ENCODE data around the gene OXT.

The OXT gene

DNA sequence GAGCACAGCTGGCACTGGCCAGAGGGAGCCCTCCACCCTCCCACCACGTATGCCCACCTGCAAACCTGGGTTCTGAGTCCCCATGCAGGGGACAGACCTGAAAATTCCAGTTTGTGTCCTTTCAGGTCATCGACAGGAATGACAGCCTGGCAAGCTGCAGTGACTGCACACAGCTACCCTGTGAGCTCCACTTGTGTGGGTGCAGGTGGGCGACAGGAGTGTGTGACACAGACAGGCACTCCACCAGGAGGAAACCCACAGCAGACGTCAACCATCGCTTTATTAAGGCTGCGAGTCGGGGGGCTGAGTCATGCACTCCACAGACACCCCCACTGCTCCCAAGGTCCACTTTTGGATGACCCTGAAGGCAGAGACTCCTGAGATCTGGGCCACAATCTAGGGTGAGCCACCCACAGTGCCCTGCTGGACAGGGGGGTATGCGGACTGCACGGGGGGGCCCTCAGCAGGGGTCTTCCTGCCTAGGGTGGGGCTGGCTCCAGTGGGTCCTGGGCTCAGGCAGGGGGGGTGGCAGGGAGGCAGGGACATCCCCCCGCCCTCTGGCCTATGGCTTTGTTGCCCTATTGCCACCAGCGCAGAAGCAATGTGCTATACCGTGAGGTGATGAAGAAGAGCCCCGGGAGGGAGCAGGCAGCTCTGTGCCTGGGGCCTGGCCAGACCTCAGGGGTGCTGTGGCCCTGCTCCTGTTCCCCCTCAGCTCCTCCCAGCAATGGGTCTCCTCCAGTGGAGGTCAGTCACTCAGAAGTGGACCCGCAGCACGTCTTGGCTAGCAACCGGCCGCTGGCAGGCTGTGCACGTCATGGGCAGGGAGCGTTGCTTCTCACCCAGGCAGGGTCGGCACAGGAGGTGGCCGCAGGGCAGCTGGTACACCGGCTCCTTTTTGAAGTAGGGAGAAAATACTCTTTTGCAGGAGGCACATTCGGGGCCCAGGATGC, 38.2 kb downstream of the OXT start:
- DNase-seq (ENCODE audit: low read depth): no peak

DNA sequence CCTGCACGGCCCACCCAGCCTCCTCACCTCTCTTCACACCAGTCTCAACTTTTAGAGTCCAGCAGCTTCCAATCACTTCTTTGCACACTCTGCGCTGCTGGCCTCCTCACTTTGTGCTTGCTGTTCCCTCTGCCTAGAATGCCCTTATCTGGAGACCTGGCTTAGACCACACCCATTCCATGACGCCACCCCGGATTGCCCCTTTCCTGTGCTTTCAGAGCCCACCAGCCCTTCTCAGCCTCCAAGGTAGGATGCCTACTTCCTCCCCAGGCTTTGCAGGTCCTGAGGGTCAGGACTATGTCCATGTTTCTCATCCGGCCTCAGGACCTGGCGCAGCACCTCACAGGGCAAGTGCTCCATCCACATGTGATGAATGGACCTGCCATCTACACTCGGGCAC, 40.1 kb downstream of the OXT start:
- no peak for DNase-seq (ENCODE audit: low read depth)

DNA sequence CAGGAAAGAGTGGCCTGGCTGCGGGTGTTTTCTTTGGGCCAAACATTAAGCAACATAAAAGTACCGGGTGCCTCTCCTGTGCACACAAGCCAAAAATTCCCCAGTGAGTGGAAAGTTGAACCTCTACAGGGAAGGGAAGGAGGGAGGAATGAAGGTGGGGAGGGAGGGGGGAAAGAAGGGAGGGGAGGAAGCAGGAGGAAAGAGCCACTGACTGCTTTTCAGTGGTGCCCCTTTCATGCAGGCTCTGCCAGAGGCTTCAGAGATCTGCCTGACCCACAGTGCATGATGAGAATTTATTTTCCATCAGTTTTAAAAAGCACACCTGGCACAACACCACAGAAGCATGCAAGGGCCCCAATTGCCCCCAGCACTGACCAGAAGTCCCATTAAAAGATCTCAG, 40.6 kb downstream of the OXT start:
- no peak for DNase-seq (ENCODE audit: low read depth)

DNA sequence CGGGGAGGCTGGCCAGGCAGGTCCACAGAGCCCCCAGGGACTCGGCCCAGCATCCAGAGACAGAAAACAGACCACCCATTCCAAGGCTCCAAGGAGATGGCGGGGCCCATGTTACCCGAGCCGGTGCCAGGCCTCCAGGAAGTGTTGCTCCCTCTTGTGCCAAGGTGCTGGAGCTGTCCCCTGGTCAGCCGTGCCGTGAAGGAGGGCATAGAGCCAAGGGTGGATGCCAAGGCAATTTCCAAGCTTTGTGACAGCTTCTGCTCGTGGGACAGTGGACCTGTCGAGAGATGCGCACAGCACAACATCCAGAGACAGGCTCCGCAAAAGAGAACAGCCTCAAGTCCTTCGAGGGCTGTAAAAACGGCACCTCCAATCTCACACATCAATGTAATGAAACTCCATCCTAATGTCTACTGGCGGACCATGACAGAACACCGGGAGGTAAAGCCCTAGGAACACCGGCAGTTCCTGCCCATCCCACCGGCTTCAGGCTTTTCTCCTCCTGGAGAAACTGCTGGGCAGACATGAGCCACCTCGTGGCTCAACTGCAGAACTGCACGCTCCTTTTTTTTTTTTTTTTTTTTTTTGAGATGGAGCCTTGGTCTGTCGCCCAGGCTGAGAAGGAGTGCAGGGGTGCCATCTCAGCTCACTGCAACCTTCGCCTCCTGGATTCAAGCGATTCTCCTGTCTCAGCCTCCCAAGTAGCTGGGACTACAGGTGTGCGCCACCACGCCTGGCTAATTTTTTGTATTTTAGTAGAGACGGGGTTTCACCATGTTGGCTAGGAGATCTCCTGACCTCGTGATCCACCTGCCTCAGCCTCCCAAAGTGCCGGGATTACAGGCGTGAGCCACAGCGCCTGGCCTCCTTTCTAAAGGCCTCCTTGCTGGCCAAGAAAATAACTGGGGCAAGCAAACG, 44.0 kb downstream of the OXT start:
- DNase-seq (ENCODE audit: low read depth): no peak

DNA sequence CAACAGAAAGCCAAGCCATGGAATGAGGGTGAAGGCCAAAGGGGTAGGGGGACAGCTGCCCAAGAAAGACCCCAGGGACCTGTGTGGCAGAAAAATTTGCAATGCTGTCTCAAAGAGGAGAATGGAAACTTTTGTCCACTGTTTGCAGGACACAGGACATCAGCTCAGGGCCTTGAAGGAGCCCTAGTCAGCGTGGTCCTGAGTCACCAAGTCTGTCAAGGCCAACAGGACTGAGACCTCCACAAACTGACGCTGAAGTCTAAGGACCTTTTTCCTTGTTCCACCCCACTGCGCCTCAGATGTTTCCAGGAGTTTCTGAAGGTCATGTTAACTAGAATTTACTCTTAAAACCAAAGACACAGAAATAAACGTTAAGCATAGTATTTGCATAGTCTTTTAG, 44.9 kb downstream of the OXT start:
- DNase-seq (ENCODE audit: low read depth): no peak

DNA sequence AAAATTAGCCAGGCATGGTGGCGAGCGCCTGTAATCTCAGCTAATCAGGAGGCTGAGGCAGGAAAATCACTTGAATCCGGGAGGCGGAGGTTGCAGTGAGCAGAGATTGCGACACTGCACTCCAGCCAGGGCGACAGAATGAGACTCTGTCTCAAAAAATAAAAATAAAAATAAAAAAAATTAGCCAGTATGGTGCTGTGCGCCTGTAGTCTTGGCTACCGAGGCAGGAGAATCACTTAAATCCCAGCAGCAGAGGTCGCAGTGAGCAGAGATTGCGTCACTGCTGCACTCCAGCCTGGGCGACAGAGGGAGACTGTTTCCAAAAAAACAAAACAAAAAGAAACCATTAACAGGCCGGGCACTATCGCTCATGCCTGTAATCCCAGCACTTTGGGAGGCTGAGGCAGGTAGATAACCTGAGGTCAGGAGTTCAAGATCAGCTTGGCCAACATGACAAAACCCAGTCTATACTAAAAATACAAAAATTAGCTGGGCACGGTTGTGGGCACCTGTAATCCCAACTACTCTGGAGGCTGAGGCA, 46.5 kb downstream of the OXT start:
- DNase-seq (ENCODE audit: low read depth): peak; percentile 36

DNA sequence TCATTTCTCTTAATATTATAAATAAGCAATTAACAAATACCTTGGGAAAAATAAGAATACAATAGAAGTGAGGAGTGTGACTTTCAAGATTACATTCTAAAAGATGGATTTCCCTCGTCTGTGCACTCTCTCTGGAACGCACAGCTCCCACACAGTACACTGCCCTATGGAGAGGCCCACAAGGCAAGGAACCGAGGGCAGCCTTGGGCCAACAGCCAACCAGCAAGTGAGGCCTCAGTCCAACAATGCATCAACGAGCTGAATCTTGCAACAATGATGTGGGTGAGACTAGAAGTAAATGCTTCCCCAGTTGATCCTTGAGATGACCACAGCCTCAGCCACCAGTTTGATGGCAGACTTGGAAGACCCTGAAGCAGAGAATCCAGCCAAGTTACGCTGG, 47.6 kb downstream of the OXT start:
- no peak for DNase-seq (ENCODE audit: low read depth)

DNA sequence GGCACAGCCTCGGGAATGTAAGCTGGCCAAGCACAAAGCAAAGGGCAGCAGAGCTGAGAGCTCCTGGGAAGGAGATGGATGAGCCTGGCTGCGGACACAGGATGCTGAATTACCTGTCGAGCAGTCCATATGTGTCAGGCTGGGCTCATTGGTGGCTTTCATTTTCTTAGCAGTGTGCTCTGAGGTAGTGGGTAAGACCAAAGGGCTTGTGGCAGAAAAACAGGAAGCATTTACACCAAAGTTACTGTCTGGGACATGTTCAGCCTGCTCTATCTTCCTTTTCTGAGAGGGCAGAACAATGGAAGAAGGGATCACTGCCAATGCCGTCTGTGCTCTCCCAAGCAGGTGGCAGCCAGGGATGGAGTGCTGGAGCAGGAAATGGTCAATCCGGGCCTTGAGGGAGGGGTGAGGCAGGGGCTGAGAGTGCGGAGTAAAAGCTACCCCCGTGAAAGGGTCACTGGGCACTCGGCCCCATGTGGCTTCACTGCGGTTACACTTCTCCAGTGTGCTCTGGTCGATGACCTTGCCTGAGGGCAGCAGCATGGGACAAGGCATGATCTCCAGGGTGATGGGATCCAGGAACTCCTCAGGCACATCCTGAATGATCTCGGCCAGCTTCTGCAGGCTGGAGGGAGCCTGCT, 50.0 kb downstream of the OXT start:
- DNase-seq (ENCODE audit: low read depth): no peak
